ENCODE results near the gene KRT9. TPM values are rescaled to one million over a fixed set of nuclear protein-coding genes. Genes with fewer than 3 reads are reported as not detected.

KRT9 gene
- total RNA-seq, 2 donors from 2014 or later, result not detected

GRCh38 chr17:41518789-41519449, 52.9 kb downstream of the KRT9 start, which contains the start of gene KRT15:
TSS of gene KRT15 (minus strand) at chr17:41518890. CDS start at chr17:41518827, 63 bp downstream.
- intact Hi-C loops (cut with DNase I), result no loop called here
- no peak within 1 kb of the TSS for H3K9ac ChIP-seq (ENCODE audit: low read depth in 2 of 2, low read length in 2 of 2)
- peaks cover 16% of the 10 kb centered on the region for H3K4me1 ChIP-seq
- H3K27ac ChIP-seq, result peak within 1 kb of the TSS; percentile 12
- no peaks in the 10 kb centered on the region for H3K36me3 ChIP-seq
- no peak for TF ChIP-seq CTCF (IDR thresholded peaks at IDR 0.05)
- no peaks in the 10 kb centered on the region for H3K9me3 ChIP-seq
- H3K4me3 ChIP-seq, result no peak within 1 kb of the TSS
- DNase-seq, result no peak
- no peaks in the 10 kb centered on the region for H3K27me3 ChIP-seq

- DNase-seq, result no peak
- peaks cover 16% of the 10 kb centered on the region for H3K4me1 ChIP-seq
- H3K27ac ChIP-seq, result no peak overlapping the region
- no peaks in the 10 kb centered on the region for H3K36me3 ChIP-seq
- no peak overlapping the region for H3K9ac ChIP-seq (ENCODE audit: low read depth in 2 of 2, low read length in 2 of 2)
- no peaks in the 10 kb centered on the region for H3K27me3 ChIP-seq
- H3K4me3 ChIP-seq, result no peak overlapping the region
- intact Hi-C loops (cut with DNase I), result no loop called here
- no peak for TF ChIP-seq CTCF (IDR thresholded peaks at IDR 0.05)
- no peaks in the 10 kb centered on the region for H3K9me3 ChIP-seq
Observed at GRCh38 chr17:41518031-41518430, 53.8 kb downstream of the KRT9 start.

GRCh38 chr17:41516830-41517283, 55.0 kb downstream of the KRT9 start:
- no peak for DNase-seq
- Histone ChIP-seq H3K27me3 (no peaks in the 10 kb centered on the region), H3K27ac (no peak overlapping the region), H3K36me3 (no peaks in the 10 kb centered on the region), H3K4me1 (peaks cover 10% of the 10 kb centered on the region), H3K4me3 (no peak overlapping the region), H3K9me3 (no peaks in the 10 kb centered on the region), H3K9ac (ENCODE audit: low read depth in 2 of 2, low read length in 2 of 2) (no peak overlapping the region)
- intact Hi-C loops (cut with DNase I), result no loop called here
- no peak for TF ChIP-seq CTCF (IDR thresholded peaks at IDR 0.05)

GRCh38 chr17:41516147-41516829, 55.6 kb downstream of the KRT9 start:
- H3K27me3 ChIP-seq, result no peaks in the 10 kb centered on the region
- no peaks in the 10 kb centered on the region for H3K36me3 ChIP-seq
- H3K9me3 ChIP-seq, result no peaks in the 10 kb centered on the region
- no peak for DNase-seq
- no peak for TF ChIP-seq CTCF (IDR thresholded peaks at IDR 0.05)
- H3K9ac ChIP-seq (ENCODE audit: low read depth in 2 of 2, low read length in 2 of 2), result no peak overlapping the region
- no peak overlapping the region for H3K4me3 ChIP-seq
- H3K27ac ChIP-seq, result no peak overlapping the region
- intact Hi-C loops (cut with DNase I), result no loop called here
- H3K4me1 ChIP-seq, result peaks cover 5% of the 10 kb centered on the region

Small RNA genes within 50 kb of the gene (microRNA-seq; reads per million reads assigned to microRNA genes)
- not detected for gene MIR6510

Other genes with a start within 250 kb of the KRT9 start
- not detected for gene KRT33A, start 221.2 kb downstream of the KRT9 start, total RNA-seq
- gene KRT33B, start 202.2 kb downstream of the KRT9 start, total RNA-seq, result not detected
- gene KRT34, start 189.8 kb downstream of the KRT9 start, total RNA-seq, result not detected
- not detected for gene KRT31, start 174.5 kb downstream of the KRT9 start, total RNA-seq
- not detected for gene KRT37, start 147.5 kb downstream of the KRT9 start, total RNA-seq
- gene KRT38, start 131.1 kb downstream of the KRT9 start, total RNA-seq, result not detected
- not detected for gene KRT32, start 104.7 kb downstream of the KRT9 start, total RNA-seq
- gene KRT35, start 90.9 kb downstream of the KRT9 start, total RNA-seq, result not detected
- not detected for gene KRT36, start 82.1 kb downstream of the KRT9 start, total RNA-seq
- under 1 TPM in 1 of 2 donors, not detected in 1; 0.25 TPM for gene KRT13, start 66.4 kb downstream of the KRT9 start, total RNA-seq
- gene KRT15, start 53.2 kb downstream of the KRT9 start, total RNA-seq, result 10 to 100 TPM in 1 of 2 donors, 1 to 10 TPM in 1; 5.8 to 20.0 TPM
- 1,000 to 10,000 TPM; 2,159 to 2,203 TPM for gene KRT19, start 43.8 kb downstream of the KRT9 start, total RNA-seq
- gene KRT14, start 14.8 kb upstream of the KRT9 start, total RNA-seq, result not detected
- not detected for gene KRT16, start 40.7 kb upstream of the KRT9 start, total RNA-seq
- gene KRT17, start 52.5 kb upstream of the KRT9 start, total RNA-seq, result 1 to 10 TPM in 1 of 2 donors, not detected in 1; 1.2 TPM
- gene EIF1, start 116.8 kb upstream of the KRT9 start, total RNA-seq, result 100 to 1,000 TPM; 574 to 740 TPM
- not detected for gene GAST, start 140.3 kb upstream of the KRT9 start, total RNA-seq
- gene HAP1, start 162.6 kb upstream of the KRT9 start, total RNA-seq, result under 1 TPM; 0.10 to 0.53 TPM
- gene JUP, start 214.7 kb upstream of the KRT9 start, total RNA-seq, result 100 to 1,000 TPM; 317 to 353 TPM
- 10 to 100 TPM in 1 of 2 donors, 1 to 10 TPM in 1; 8.5 to 16.7 TPM for gene P3H4, start 239.9 kb upstream of the KRT9 start, total RNA-seq
- 10 to 100 TPM; 10.3 to 12.8 TPM for gene FKBP10, start 240.9 kb upstream of the KRT9 start, total RNA-seq